Activated CD4-positive, alpha-beta T cell treated with anti-CD3 and anti-CD28 coated beads, Interleukin-2, amount 50 U/mL, for 24 hours (primary cell): ENCODE results near the gene KCNG4.

Experiments
- DNase-seq, 2 donors: peaks; one replicate each; pipeline ENCODE4 v3.0.0-alpha.2; 2020; ENCODE audit warnings: low read depth in 1 of 2, low spot score in 1 of 2

KCNG4 gene

GRCh38 chr16:84239909-84240308, at the start of gene KCNG4:
TSS of gene KCNG4 (minus strand) at chr16:84240012. CDS start at chr16:84237485, 2,527 bp downstream.
- DNase-seq, result no peak

GRCh38 chr16:84288902-84289301, 49.1 kb upstream of the KCNG4 start:
- DNase-seq, result no peak

- DNase-seq, result no peak
Observed at GRCh38 chr16:84286578-84287240, 46.9 kb upstream of the KCNG4 start.

DNA sequence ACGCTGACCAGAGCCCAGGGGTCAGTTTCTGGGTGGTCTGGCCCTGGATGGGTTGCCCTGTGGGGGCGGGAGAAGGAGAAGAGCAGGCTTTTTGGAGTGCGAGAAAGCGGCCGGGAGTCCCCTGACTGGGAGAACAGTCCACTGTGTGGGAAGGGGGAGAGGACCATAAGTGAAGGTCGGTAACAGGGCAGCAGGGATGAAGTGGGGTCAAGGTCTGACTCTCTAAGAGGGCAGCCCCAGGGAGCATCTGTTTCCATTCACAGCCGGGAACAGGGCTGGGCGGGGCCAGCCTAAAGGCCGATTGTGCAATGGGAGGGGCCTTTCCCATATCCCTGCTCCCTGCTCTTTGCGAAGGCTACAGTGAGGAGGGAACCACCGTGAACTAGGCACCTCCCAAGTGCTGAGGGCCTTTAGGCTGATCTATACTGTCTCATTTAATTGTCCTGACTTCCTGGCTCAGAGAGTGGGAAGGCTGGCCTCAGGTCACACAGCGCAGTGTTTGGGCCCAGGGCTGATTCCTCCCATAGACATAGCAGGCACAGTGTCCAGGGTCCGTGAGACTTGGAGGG, 44.4 kb upstream of the KCNG4 start:
- no peak for DNase-seq

DNA sequence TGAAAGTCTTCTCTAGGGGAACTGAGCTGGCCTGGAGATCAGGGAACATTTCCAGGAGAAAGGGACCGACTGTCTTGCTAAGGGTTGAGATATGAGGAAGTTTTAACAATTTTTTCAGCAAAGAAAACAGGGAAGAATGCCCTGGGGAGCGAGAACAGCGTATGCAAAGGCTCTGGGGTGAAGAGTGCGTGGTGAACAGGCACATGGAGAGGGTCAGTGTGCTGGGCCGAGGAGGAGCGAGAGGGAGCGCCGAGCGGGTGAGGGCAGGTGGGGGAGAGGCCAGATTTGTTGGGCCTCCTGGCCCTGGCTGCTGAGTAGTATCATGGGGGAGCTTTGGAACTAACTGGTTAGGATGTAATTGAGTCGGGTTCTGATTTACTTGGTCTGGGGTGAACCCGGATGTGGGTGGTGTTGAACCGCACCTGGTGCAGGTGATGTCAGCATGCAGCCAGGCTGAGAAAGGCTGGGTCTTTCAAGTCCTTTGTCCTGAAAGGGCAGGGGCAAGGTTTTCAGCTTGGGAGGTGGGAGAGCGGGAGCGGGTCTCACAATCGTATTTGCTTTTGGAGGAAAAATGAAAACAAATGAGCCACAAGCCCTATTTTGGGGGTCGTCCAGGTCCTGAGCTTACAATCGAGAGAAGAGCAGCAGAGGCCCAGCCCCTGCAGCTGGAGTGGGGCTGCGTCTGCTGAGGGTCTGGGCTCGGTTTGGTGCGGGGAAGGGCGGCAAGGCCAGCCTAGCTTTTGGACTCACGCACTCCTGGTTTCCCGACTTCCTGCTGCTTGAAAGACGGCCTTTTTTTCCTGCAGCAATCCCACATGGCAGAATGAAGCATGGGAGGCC, 43.7 kb upstream of the KCNG4 start:
- DNase-seq, result no peak

DNA sequence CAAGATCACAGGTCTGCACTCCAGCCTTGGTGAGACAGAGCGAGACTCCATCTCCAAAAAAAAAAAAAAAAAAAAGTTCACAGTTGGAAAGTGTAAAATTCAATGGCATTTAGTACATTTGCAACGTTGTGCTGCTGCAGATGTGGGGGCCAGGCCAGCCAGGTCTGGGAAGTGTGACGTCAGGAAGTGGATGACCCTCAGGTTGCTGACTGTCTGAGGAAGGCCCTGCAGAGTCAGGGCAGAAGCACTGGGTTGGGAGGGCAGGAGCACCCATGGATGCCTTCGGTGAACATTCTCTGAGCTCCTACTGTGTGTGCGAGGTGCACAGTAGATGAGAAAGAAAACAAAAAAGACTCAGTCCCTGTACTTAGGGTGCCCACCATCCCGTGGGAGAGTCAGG, 42.7 kb upstream of the KCNG4 start:
- DNase-seq, result no peak

DNA sequence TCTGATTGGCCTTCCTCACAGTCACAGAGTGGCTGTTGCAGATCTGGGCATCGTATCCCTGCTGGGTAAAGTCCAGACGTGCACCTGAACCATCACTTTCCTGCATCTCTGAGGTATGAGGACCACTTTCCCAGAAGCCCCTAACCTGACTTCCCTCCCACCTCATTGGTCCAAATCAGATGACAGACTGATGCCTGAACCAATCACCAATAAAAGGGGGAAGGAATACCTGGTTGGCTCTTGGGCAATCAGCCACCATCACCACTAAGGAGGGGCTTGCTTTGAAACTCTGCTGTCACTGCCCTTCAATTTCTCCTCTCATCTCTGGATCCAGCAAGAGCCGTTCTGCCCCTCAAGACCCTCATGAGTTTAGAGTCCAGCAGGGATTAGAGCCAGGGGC, 41.3 kb upstream of the KCNG4 start:
- DNase-seq, result no peak

GRCh38 chr16:84279881-84280280, 40.1 kb upstream of the KCNG4 start:
- no peak for DNase-seq

DNA sequence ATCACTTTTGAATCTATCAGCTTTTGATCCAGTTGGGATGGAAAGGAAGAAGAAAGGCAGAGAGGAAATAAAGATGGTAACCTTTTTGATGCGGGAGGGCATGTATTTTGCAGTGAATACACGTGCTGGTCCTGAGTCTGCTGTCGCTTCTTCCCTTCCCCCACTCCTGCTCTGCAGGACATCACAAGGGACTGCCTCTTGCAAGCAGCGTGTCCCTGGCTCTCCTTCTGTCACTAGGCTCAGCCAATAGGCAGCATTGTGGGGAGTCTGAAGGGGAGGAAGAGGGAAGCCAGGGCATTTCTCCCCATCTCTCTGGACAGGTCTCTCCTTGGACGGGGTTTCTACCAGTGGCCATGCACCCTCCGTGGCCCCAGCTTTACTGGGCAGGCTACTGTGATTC, 39.2 kb upstream of the KCNG4 start:
- no peak for DNase-seq

- no peak for DNase-seq
Observed at GRCh38 chr16:84278333-84278732, 38.5 kb upstream of the KCNG4 start.

DNA sequence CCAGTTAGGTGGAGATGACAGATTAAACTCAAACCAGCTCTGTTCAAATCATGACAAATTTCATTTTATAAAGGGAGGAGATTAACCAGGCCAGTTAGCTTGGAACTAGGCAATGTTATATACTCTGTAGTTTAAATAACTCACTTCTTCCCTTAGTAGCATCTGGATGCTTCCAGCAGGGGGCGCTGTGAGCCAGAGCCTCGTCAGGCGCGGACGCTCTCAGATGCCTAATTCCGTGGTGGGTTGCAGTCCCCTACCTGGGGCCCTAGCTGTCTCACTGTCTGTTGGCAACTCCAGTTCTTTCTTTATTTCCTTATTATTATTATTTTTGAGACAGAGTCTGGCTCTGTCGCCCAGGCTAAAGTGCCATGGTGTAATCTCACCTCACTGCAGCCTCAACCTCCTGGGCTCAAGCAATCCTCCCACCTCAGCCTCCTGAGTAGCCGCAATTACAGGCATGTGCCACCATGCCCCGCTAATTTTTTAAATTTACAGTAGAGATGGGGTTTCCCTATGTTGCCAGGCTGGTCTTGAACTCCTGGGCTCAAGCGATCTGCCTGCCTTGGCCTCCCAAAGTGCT, 37.5 kb upstream of the KCNG4 start:
- peak; percentile 54 to 60 for DNase-seq

DNA sequence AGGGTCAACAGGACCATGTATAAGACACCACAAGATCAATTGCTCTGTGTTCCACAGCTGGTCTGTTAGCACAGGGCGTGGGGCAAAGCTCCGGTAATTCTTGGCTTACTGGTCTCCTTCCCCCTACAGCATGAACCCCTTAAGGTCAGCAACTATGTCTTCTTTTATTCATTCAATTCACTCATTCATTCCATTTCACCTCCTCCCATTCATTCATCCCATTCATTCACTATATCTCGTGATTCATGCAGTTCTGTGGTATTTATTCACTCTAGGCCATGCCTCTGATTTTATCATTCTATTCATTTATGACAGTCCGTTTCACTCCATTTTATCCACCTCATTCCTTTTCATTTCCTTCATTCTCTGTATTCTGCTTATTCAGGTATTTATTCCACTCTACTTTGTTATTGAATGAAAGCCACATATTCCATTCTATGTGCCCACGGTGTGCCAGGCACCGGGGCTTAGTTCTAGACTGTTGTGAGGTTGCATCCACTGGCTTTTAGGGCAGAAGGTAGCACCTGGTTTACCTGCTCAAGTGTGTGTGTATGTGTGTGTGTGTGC, 35.9 kb upstream of the KCNG4 start:
- DNase-seq, result no peak

- DNase-seq, result no peak
Observed at GRCh38 chr16:84274515-84274914, 34.7 kb upstream of the KCNG4 start.

GRCh38 chr16:84272740-84273320, 33.0 kb upstream of the KCNG4 start:
- DNase-seq, result no peak

- no peak for DNase-seq
Observed at GRCh38 chr16:84271866-84272265, 32.1 kb upstream of the KCNG4 start.

- DNase-seq, result no peak
Observed at GRCh38 chr16:84271037-84271436, 31.2 kb upstream of the KCNG4 start.

DNA sequence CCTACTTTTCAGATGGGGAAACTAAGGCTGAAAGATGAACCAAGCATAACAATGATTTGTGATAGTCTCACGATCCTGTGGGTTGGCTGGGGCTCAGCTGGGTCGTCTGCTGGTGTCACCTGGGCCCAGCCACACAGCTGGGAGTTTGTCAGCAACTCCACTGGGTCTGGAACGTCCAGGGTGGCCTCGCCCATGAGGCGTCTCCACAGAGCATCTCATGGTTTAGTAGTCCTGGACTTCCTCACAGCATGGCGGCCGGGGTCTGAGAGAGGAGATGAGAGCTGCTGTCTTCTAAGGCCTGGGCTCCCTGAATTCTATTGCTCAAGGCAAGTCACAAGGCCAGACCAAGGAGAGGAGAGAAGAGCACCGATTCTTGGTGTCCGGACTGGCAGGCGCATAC, 30.7 kb upstream of the KCNG4 start:
- DNase-seq, result no peak

GRCh38 chr16:84270071-84270470, 30.3 kb upstream of the KCNG4 start:
- no peak for DNase-seq

DNA sequence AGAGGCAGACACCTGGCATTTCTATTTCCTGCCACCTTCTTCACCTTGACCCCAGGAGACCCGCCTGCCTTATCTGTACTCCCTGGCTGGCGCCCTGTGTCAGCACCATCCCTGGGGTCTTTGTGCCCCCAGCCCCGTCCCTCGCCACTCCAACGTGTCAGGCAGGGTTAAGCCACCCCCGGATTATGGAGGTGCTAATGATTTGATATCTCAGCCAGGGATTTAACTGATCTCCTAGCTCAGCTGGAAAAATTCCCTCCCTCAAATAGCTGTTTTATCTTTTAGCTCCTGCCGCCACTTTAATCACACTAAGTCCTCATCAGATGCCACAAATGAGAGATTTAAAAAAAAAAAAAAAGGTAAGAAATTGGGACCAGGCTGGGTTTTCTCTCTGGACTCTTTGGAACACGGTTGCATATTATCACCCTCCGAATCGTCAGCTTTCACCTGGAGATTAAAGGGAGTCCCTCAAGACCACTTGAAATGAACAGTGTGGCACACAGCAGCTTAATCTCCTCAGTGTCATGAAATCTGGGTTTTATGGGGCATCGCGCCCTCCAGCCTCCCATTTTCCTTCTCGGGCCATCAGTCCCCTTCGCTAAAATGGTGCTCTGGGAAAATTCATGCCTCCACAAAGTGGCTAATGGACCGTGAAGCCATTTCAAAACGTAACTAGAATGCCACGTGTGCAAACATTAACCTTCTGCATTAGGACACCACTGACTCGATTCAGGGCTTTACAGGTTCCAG, 28.7 kb upstream of the KCNG4 start:
- no peak for DNase-seq

DNA sequence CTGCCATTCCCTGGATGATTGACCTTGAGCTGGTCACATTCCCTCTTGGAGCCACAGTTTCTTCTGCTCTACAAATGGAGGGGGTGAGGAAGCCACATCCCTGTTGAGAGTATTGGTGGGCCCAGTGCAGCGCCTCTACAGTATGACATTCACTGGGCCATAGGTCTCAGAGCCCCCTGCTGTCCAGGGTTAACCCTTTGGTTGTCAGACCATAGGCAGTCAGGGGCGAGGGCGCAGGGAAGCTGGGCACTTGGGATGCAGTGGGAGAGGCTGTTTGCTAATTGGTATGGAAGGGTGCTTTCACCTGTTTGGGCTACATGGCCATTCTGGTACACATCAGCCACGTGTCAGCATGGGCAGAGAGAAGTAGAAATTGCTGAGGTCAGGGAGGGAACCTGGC, 27.6 kb upstream of the KCNG4 start:
- DNase-seq, result no peak

GRCh38 chr16:84266451-84266850, 26.6 kb upstream of the KCNG4 start:
- DNase-seq, result no peak
